ENCODE measurements around the gene ATP2A3. TPM values are rescaled to one million over a fixed set of nuclear protein-coding genes. Genes with fewer than 3 reads are reported as not detected.

The ATP2A3 gene
- total RNA-seq, 1 donor from 2014 or later, result 44.4 TPM

DNA sequence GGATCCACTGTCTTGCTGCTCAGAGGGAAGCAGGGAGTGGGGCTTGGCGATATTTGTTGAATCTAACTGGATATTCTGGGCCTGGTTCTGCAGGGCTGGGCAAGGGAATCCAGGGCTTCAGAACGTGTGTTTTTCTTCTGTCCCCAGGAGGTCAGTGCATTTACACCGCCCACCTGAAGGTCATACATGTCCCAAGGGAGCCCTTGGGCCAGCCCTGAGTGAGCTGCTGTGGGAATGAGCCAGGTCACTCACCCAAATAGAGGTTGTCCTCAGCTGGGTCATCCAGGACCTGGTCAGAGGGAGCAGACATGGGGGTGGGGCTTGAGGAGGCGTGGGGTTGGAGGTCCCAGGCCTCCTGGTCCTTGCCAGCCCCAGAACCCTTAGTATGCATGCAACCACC lies 82.0 kb downstream of the ATP2A3 start:
- peaks cover 17% of the 10 kb centered on the region for H3K36me3 ChIP-seq
- intact Hi-C loops (cut with DNase I), result no loop called here
- no peak for ATAC-seq
- peaks cover 16% of the 10 kb centered on the region for H3K4me1 ChIP-seq
- H3K27me3 ChIP-seq, result no peaks in the 10 kb centered on the region
- DNase-seq, result no peak
- H3K9me3 ChIP-seq, result no peaks in the 10 kb centered on the region
- H3K27ac ChIP-seq, result no peak overlapping the region
- TF ChIP-seq, protein P1, sequence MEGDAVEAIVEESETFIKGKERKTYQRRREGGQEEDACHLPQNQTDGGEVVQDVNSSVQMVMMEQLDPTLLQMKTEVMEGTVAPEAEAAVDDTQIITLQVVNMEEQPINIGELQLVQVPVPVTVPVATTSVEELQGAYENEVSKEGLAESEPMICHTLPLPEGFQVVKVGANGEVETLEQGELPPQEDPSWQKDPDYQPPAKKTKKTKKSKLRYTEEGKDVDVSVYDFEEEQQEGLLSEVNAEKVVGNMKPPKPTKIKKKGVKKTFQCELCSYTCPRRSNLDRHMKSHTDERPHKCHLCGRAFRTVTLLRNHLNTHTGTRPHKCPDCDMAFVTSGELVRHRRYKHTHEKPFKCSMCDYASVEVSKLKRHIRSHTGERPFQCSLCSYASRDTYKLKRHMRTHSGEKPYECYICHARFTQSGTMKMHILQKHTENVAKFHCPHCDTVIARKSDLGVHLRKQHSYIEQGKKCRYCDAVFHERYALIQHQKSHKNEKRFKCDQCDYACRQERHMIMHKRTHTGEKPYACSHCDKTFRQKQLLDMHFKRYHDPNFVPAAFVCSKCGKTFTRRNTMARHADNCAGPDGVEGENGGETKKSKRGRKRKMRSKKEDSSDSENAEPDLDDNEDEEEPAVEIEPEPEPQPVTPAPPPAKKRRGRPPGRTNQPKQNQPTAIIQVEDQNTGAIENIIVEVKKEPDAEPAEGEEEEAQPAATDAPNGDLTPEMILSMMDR (IDR thresholded peaks at IDR 0.05), result no peak
- no peak overlapping the region for H3K4me3 ChIP-seq

DNA sequence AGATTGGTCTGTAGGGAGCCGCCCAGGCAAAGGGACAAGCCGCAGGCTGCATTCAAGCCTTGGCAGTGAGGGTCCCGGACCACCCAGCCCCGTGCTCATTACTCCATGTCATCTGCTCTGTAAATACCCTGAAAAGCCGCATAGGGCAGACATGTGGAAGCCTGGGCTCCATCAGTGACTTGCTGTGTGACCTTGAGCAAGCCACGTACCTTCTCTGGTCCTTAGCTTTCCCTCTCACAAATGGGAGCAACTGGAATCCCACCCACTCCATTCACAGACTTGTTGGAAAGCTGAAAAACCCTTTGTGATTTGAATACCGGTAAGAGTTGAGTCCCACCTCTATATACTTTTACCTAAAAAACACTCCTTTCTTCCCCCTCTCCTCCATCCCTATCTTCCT lies 83.3 kb downstream of the ATP2A3 start:
- DNase-seq, result no peak
- TF ChIP-seq, protein P1 (IDR thresholded peaks at IDR 0.05), result no peak
- H3K4me1 ChIP-seq, result peaks cover 3% of the 10 kb centered on the region
- no peaks in the 10 kb centered on the region for H3K9me3 ChIP-seq
- ATAC-seq, result no peak
- H3K4me3 ChIP-seq, result no peak overlapping the region
- no peak overlapping the region for H3K27ac ChIP-seq
- peaks cover 20% of the 10 kb centered on the region for H3K36me3 ChIP-seq
- no peaks in the 10 kb centered on the region for H3K27me3 ChIP-seq
- intact Hi-C loops (cut with DNase I), result no loop called here

DNA sequence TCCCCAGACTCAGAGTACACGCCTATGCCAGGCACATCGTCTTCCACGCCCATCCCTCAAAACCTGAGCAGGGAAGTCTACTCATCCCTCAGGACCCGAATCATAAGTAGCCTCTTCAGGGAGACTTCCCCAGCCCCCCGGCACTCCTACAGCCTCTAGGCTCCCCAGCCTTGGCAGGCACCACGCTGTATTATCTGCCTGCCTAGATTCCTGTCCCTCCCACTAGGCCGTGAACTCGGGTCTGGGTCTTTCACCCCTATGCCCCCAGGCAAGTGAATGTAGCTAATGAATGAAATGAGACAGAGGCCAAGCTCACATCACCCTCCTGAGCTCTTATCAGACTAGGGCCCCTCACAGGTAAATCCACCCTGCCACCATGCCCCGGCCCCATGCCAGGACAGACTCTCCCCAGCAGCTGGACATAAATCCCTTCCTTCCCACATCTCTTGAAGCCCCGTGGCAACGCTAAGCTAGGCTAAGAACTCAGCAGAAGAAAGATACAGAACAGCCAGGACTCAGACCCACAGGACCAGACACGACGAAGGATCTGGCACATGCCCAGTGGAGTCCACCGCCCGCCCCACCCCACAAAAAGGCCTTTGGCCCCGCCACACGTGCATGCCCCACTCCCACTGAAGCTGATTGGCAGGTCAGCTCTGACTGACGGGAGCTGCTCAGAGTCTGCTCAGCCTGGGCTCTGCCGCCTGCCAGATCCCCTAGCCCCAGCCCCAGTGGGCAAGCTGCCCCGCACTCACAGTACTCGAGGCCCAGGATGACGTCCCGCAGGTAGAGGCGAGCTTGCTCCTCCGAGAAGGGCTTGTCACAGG lies 84.4 kb downstream of the ATP2A3 start:
- no peaks in the 10 kb centered on the region for H3K27me3 ChIP-seq
- no peak overlapping the region for H3K27ac ChIP-seq
- DNase-seq, result no peak
- no peaks in the 10 kb centered on the region for H3K4me1 ChIP-seq
- H3K36me3 ChIP-seq, result peaks cover 19% of the 10 kb centered on the region
- no peak overlapping the region for H3K4me3 ChIP-seq
- TF ChIP-seq, protein P1 (IDR thresholded peaks at IDR 0.05), result no peak
- intact Hi-C loops (cut with DNase I), result no loop called here
- no peak for ATAC-seq
- no peaks in the 10 kb centered on the region for H3K9me3 ChIP-seq

DNA sequence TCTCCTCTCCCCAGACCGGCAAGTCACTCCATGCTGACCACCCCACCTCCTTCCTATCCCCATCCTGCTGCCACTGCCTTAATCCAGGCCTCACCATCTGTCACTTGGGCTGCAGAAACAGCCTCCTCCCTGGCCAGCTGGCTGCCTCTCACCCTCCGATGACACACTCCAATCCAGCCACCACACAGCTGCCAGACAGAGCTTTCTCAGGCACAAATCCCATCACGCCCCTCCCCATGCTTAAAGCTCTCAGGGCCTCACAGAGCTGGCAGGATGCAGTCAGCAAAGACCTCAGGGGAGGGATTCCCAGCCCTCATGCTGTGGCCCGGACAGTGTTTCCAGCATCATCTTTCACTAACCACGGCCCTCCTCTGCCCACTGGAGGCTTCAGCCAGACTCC lies 85.1 kb downstream of the ATP2A3 start:
- Histone ChIP-seq H3K36me3 (peaks cover 15% of the 10 kb centered on the region), H3K27ac (no peak overlapping the region), H3K9me3 (no peaks in the 10 kb centered on the region), H3K27me3 (no peaks in the 10 kb centered on the region), H3K4me1 (no peaks in the 10 kb centered on the region), H3K4me3 (no peak overlapping the region)
- intact Hi-C loops (cut with DNase I), result no loop called here
- no peak for ATAC-seq
- DNase-seq, result no peak
- TF ChIP-seq, protein P1 (IDR thresholded peaks at IDR 0.05), result no peak

DNA sequence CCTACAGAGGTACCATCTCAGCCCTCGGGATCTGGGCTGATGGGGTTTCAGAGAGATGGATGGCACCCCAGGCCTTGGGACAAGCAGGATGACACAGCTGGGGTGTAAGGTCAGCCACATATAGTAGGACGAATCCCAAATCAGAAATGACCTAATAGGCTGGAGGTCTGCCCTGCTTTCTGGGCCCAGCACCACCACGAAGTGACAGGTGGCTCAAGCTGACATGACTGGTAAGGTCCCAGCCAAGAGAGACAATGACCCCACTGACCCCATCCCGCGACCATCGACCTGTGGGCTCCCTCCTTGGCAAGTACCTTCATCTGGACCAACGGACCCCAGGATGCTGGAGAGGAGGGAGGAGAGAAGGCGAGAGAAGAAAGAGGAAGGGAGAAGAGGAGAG lies 87.0 kb downstream of the ATP2A3 start:
- intact Hi-C loops (cut with DNase I), result no loop called here
- DNase-seq, result no peak
- peaks cover 27% of the 10 kb centered on the region for H3K36me3 ChIP-seq

More for the DNA sequence above, 87.0 kb downstream of the ATP2A3 start:
- no peak for ATAC-seq
- H3K27ac ChIP-seq, result no peak overlapping the region
- H3K9me3 ChIP-seq, result no peaks in the 10 kb centered on the region
- no peaks in the 10 kb centered on the region for H3K4me1 ChIP-seq
- no peak overlapping the region for H3K4me3 ChIP-seq
- TF ChIP-seq, protein P1 (IDR thresholded peaks at IDR 0.05), result no peak
- no peaks in the 10 kb centered on the region for H3K27me3 ChIP-seq
